ENCODE measurements around the gene NCOA4. TPM values are rescaled to one million over a fixed set of nuclear protein-coding genes. Genes with fewer than 3 reads are reported as not detected.

The NCOA4 gene
- total RNA-seq (2014; rRNA removed; shearing (Covaris generic)) = 108 and 111 TPM in 2 replicates

DNA sequence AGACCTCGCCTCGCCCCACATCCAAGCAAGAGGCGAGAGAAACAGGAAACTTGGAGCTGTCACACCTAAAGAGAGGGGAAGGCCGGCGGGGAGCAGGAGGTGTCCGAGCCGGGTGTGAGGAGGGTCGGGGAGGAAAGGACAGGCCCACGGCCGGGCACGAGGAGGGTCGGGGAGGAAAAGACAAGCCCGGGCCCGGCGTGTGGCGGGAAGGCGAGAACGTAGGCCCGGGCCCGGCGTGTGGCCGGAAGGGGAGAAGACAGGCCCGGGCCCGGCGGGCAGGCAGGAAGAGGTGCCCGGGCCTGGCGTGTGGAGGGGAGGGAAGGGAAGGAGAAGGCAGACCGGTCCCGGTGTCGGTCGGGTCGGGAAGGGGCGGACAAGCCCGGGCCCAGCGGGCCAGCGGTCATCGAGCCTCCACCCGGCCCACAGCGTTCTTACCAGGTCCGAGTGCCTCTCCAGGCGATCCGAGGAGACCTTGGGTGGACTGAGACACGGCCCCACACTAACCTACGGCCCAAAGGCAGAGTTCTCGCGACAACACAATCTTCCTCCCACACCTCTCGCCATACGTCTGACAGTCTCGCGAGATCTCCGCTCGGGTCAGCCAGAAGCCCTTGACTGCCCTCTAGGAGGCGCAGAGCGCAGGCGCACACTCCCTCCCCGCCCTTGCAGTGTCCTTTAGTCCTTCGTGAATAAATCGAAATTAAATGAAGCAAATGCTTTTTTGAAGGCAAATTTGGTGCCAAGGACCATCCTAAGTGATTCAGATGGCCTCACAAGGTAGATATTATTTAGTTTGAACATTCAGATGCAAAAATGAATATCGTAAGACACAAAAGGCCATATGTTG lies at the start of gene NCOA4:
Gene NCOA4, minus strand, starts transcription at position 533 of the 847 bp plus-strand sequence. CDS start 13,943 bp downstream, outside the sequence.
- peak; percentile 97 for DNase-seq
- no peaks in the 10 kb centered on the region for H3K27me3 ChIP-seq (ENCODE audit: control insufficient read depth, insufficient read depth, low read length)
- H3K4me3 ChIP-seq (ENCODE audit: insufficient read depth, low read depth, low read length) = peak within 1 kb of the TSS; percentile 95
- H3K36me3 ChIP-seq (replicated peaks; ENCODE audit: control insufficient read depth, insufficient read depth, low read length) = no peaks in the 10 kb centered on the region

DNA sequence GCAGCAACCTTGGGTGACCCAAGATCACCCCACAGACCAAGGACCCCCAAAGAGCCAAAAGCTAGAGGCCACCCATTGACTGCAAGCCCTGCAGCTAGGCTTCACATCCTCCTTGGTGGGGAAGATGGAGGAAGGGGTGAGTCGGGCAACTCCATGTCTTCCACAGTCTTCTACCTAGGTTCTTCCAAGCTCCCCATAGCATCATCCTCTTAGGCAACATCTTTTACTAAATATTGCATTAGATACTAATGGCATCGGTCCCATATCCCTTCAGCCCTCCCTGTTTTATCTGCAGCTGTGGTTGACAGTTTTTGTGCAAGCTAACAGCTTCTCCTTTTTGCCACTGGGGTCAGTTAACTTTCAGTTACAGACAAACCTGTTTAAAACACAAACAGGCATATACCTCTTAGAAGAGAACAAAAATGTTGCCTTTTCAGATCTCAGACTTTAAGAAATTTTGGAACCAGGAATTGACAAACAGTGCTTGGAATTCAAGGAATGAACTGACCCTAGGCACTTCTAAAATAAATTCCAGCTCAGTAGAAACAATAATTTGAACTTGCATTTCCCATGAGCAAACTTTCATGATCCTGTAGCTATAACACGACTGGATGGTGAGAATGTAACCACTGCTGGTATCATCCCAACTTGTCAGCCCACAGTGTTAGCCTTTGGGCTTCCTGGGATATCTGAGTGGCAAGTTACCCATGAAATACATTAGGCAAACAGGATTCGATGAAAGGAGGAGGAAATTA lies 49.6 kb upstream of the NCOA4 start:
- Histone ChIP-seq H3K4me3 (ENCODE audit: insufficient read depth, low read depth, low read length) (no peak overlapping the region), H3K36me3 (replicated peaks; ENCODE audit: control insufficient read depth, insufficient read depth, low read length) (no peaks in the 10 kb centered on the region), H3K27me3 (ENCODE audit: control insufficient read depth, insufficient read depth, low read length) (no peaks in the 10 kb centered on the region)
- DNase-seq = no peak

DNA sequence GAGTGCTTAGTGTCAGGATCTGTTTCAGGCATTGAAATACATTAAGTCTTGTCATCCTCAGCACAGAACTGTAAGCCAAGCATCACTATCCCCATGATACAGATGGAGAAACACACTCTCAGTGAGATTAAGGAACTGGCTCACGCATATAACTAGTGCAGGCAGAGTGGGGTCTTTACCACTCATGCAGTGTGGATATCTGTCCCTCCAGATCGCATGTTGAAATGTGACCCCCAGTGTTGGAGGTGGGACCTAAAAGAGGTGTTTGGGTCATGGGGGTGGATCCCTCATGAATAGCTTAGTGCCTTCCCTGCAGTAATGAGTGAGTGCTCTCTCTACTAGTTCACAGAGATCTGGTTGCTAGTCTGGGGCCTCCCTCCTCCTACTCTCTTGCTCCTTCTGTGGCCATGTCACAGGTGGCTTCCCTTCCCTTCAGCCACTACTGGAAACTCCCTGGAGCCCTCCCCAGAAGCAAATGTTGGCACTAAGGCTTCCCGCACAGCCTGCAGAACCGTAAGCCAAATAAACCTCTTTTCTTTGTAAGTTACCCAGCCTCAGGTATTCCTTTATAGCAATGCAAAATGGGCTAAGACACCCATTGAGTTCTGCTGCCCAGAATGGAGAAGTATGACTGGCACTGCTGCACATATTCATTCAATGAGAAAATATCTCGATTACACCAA lies 47.4 kb upstream of the NCOA4 start:
- no peak overlapping the region for H3K4me3 ChIP-seq (ENCODE audit: insufficient read depth, low read depth, low read length)
- no peaks in the 10 kb centered on the region for H3K27me3 ChIP-seq (ENCODE audit: control insufficient read depth, insufficient read depth, low read length)
- H3K36me3 ChIP-seq (replicated peaks; ENCODE audit: control insufficient read depth, insufficient read depth, low read length) = no peaks in the 10 kb centered on the region
- no peak for DNase-seq

DNA sequence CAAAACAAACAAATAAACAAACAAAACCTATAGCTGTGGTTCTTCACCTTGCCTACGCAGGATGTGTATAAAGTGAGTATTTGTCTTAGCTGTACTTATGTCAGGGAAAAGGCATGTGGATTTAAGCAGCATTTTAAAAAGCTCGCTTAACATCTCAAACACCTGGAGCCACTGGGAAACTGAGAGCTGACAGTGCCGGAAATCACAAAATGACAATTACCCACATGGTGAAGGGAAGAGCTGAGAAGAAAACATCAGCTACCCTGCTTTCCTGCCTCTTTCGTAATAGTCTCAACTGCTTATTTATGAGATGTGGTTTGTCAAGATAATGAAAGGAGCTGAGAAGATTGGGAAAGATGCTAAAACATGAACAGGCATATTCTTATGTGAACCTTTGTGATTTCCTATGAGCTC lies 46.7 kb upstream of the NCOA4 start:
- no peaks in the 10 kb centered on the region for H3K27me3 ChIP-seq (ENCODE audit: control insufficient read depth, insufficient read depth, low read length)
- H3K36me3 ChIP-seq (replicated peaks; ENCODE audit: control insufficient read depth, insufficient read depth, low read length) = no peaks in the 10 kb centered on the region
- no peak for DNase-seq
- H3K4me3 ChIP-seq (ENCODE audit: insufficient read depth, low read depth, low read length) = no peak overlapping the region

DNA sequence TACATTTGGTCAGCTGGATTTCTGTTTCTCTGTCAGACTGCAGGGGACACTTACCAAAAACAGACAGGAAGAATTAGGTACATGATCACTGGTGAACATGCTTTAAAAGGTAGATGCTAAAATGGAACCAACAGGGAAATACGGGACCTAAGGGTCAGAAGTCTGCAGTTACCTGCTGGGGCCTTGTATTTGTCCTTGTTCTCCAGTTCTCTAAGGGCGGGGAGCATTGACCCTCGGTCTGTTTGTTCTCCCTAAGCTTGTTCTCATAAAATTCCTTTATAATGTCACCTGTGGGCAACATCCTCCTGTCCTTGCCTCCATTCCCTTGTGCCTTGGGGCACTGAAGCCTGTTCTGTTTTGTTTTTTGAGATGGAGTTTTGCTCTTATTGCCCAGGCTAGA lies 45.4 kb upstream of the NCOA4 start:
- Histone ChIP-seq H3K27me3 (ENCODE audit: control insufficient read depth, insufficient read depth, low read length) (no peaks in the 10 kb centered on the region), H3K4me3 (ENCODE audit: insufficient read depth, low read depth, low read length) (no peak overlapping the region), H3K36me3 (replicated peaks; ENCODE audit: control insufficient read depth, insufficient read depth, low read length) (no peaks in the 10 kb centered on the region)
- DNase-seq = no peak

DNA sequence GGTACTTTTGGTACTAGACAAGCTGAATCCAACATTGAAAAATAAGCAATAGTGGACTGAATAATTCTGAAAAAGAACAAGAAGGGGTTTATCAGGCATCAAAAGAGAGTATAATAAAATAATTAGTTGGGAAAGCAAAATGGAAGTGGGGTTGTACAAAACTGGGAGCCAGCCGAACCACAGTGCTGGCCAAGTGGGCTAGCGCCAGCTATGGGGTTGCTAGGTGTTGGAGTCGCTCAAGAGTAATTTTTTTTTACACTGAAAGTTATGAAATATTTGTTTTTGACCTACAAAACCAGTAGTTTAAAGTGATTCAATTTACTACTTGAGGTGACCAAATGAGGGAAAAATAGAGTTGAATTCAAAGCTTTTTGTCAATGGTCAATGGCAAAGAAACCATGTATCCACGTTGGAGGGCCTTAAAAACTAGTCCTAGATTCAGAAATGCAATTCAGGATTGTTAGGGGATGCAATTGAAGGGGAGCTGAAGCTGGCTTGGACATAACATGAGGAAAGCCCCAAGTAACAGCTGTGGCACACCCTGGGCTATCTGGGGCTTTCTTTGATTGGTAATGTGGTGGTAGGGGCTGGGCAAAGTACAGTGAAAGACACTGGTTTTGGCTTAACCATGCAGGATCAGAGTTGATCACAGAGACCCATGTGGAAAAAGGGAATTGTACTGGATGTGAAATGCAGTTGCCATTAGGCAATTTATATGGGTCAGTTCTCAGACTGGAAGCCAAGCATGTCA lies 43.9 kb upstream of the NCOA4 start:
- no peaks in the 10 kb centered on the region for H3K36me3 ChIP-seq (replicated peaks; ENCODE audit: control insufficient read depth, insufficient read depth, low read length)
- no peak for DNase-seq
- no peak overlapping the region for H3K4me3 ChIP-seq (ENCODE audit: insufficient read depth, low read depth, low read length)
- H3K27me3 ChIP-seq (ENCODE audit: control insufficient read depth, insufficient read depth, low read length) = peaks cover 3% of the 10 kb centered on the region; the same call in 1 of the 2 replicates

DNA sequence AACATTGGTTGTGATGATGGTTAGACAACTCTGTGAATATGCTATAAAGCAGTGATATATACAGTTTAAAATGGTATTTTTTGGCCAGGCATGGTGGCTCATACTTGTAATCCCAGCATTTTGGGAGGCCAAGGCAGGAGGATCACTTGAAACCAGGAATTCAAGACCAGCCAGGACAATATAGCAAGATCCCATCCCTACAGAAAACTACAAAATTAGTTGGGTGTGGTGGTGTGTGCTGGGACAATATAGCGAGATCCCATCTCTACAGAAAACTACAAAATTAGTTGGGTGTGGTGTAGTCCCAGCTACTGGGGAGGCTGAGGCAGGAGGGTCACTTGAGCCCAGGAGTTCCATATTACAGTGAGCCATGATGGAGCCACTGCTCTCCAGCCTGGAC lies 43.1 kb upstream of the NCOA4 start:
- no peaks in the 10 kb centered on the region for H3K36me3 ChIP-seq (replicated peaks; ENCODE audit: control insufficient read depth, insufficient read depth, low read length)
- DNase-seq = no peak
- H3K27me3 ChIP-seq (ENCODE audit: control insufficient read depth, insufficient read depth, low read length) = peaks cover 7% of the 10 kb centered on the region; the same call in 1 of the 2 replicates
- H3K4me3 ChIP-seq (ENCODE audit: insufficient read depth, low read depth, low read length) = no peak overlapping the region

DNA sequence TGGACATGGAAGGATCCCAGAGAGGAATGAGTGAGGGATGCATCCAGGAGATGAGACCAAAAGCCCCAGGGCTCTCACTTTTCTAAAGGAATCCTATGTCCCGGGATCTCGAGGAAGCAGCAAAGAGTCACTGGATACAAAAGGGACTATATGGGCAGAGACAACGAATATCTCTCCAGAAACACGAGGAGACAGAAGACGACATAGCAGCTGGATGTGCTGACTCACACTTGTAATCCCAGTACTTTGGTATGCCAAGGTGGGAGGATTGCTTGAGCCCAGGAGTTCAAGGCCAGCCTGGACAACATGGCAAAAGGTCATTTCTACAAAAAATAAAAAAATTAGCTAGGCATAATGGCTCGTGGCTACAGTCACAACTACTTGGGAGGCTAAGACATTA lies 40.3 kb upstream of the NCOA4 start:
- DNase-seq = no peak
- no peak overlapping the region for H3K4me3 ChIP-seq (ENCODE audit: insufficient read depth, low read depth, low read length)
- H3K36me3 ChIP-seq (replicated peaks; ENCODE audit: control insufficient read depth, insufficient read depth, low read length) = no peaks in the 10 kb centered on the region
- H3K27me3 ChIP-seq (ENCODE audit: control insufficient read depth, insufficient read depth, low read length) = peaks cover 7% of the 10 kb centered on the region; the same call in 1 of the 2 replicates

DNA sequence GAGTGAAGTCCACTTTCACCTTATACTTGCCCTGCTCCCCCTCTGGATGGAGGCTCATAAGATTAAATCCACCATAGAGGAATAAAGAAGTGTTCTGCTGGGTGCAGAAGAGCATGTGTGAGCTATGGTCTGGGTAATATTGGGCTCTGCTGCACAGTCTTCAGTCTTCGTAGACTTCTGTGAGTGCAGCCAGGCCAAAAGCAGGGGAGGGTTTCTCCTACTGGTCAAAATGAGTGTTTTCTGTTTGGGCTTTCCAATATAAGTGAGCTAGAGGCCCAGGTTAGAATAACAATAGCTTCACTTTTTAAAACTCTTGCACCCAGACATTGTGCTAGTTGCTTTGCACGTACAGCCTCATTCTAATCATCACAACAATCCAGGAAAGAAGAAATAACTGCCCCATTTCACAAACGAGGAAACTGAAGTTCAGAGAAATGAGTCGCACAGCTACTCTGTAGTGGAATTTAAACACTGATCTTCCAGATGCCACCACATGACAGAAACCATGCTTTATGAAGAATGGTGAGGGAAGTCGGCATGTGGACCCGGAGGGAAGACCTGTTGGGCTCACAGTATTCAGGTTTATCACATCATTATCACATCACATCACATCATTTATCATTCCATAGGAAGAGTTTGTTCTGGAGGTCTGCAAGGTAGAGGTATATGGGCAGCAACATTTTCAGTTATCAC lies 39.5 kb upstream of the NCOA4 start:
- Histone ChIP-seq H3K4me3 (ENCODE audit: insufficient read depth, low read depth, low read length) (no peak overlapping the region), H3K27me3 (ENCODE audit: control insufficient read depth, insufficient read depth, low read length) (peaks cover 7% of the 10 kb centered on the region; the same call in 1 of the 2 replicates), H3K36me3 (replicated peaks; ENCODE audit: control insufficient read depth, insufficient read depth, low read length) (no peaks in the 10 kb centered on the region)
- DNase-seq = no peak

DNA sequence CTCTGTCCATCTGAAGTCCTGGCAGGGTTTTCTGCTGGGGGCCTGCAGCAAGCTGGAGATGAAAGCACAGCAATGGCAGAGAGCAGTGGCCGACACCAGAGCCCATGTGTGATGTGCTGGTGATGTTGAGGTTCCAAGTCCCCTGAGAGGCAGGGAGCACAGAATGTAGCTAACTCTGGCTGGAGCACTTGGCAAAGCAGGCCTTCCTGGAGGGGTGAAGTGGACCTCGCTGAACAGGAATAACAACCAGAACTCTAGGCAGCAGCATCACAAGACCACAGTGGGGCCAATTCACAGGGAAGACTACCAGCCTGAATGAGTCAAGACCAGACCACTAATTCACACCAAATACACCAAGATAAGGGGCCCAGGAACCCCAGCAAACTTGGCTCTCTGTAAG lies 38.5 kb upstream of the NCOA4 start:
- Histone ChIP-seq H3K4me3 (ENCODE audit: insufficient read depth, low read depth, low read length) (no peak overlapping the region), H3K36me3 (replicated peaks; ENCODE audit: control insufficient read depth, insufficient read depth, low read length) (no peaks in the 10 kb centered on the region), H3K27me3 (ENCODE audit: control insufficient read depth, insufficient read depth, low read length) (peaks cover 7% of the 10 kb centered on the region; the same call in 1 of the 2 replicates)
- DNase-seq = no peak

DNA sequence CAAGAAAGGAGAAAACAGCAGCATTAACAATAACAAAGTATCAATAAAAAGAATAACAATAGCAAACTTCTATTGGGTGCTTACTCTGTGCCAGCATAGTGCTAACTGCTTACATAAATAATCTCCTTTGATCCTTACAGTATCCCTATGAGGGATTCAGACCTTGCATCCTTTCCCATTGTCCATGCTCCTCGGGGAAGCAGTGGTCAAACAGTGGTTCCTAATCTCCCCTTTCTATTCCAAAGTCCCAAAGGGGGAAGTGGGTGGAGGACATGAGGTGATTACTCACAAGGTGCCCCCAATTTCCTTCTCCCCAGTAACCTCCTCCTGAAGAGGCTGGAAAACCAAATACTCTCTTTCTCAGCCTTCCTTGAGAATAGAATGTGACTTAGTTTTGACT lies 37.7 kb upstream of the NCOA4 start:
- H3K4me3 ChIP-seq (ENCODE audit: insufficient read depth, low read depth, low read length) = no peak overlapping the region
- no peak for DNase-seq
- peaks cover 7% of the 10 kb centered on the region; the same call in 1 of the 2 replicates for H3K27me3 ChIP-seq (ENCODE audit: control insufficient read depth, insufficient read depth, low read length)
- H3K36me3 ChIP-seq (replicated peaks; ENCODE audit: control insufficient read depth, insufficient read depth, low read length) = no peaks in the 10 kb centered on the region

DNA sequence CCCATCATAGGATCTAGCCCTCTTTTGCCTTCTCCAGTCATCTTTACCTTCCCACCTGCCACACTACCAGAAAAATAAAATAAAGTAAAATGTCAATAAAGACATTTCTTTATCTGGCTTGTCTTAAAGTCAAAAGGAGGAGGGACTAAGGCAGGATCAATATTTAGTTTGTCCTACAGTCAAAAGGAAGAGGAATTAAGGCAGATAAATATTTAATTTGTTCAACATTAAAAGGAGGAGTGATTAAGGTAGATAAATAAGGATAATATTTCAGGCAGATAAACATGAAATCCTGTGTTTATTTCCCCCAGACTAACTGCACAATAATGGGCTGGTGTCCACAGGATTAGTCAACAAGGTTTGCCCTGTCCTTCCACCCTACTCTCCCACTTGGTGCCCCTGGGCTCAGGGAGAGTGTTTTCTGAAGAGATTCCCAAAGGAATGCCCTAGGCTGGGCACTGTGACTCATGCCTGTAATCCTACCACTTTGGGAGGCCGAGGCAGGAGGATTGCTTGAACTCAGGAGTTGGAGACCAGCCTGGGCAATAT lies 33.9 kb upstream of the NCOA4 start:
- H3K36me3 ChIP-seq (replicated peaks; ENCODE audit: control insufficient read depth, insufficient read depth, low read length) = no peaks in the 10 kb centered on the region
- H3K27me3 ChIP-seq (ENCODE audit: control insufficient read depth, insufficient read depth, low read length) = peaks cover 4% of the 10 kb centered on the region; the same call in 1 of the 2 replicates
- DNase-seq = no peak
- H3K4me3 ChIP-seq (ENCODE audit: insufficient read depth, low read depth, low read length) = no peak overlapping the region

DNA sequence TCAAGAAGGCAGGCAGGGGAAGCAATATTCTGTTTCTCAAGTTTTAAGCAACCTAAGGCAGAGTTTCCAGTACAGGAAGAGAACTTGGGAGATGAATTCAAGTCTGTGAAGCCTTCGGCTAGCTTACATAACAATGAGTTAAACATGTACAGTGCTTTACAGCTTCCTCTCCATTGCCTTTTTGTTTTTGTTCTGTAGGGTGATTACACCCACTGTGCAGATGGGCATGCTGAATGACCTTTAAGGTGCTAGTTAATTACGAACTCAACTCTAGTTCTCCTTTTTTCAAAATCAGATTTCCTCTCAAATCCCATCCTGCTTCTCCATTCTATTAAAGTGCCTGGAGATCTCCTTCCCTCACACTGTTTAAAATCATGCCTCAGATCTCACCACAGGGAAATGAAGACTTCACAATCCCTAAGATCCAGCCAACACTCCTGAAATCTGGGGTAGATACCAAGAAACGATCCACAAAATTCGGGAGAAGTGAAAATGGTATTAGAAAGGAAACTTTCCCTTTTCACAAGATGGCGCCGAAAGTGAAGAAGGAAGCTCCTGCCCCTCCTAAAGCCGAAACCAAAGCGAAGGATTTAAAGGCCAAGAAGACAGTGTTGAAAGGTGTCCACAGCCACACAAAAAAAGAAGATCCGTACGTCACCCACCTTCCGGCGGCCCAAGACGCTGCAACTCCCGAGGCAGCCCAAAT lies 32.5 kb upstream of the NCOA4 start:
- DNase-seq = no peak
- no peaks in the 10 kb centered on the region for H3K36me3 ChIP-seq (replicated peaks; ENCODE audit: control insufficient read depth, insufficient read depth, low read length)
- H3K27me3 ChIP-seq (ENCODE audit: control insufficient read depth, insufficient read depth, low read length) = no peaks in the 10 kb centered on the region
- H3K4me3 ChIP-seq (ENCODE audit: insufficient read depth, low read depth, low read length) = no peak overlapping the region

Data from H7 (cell line).